LNCaP clone FGC (cell line): ENCODE data around the gene DUT.

Source experiments
- DNase-seq: peaks from one replicate; pipeline ENCODE4 v3.0.0-alpha.2; 2011; ENCODE audit warnings: low read depth
- H3K4me3 ChIP-seq: 2 replicates; pipeline ENCODE4 v1.5.1; 2011; ENCODE audit warnings: mild to moderate bottlenecking, low read depth, low read length, control low read depth
- CTCF ChIP-seq: IDR thresholded peaks from 2 replicates; pipeline ENCODE4 v1.5.1; 2012; ENCODE audit warnings: mild to moderate bottlenecking; ENCODE audit not compliant: control insufficient read depth, insufficient read depth; ENCODE audit errors: extremely low read depth

DUT gene

DNA sequence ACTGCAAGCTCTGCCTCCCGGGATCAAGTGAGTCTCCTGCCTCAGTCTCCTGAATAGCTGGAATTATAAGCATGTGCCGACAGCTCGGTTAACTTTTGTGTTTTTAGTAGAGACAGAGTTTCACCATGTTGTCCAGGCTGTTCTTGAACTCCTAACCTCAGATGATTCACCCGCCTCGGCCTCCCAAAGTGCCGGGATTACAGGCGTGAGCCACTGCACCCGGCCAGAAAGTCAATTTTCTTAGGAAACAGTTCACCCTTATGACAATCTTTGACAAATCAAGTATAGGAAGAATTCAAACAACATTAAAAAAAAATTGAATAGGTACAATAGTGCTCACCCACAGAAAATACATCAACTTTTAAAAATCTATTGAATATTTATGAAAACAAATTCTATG, 23.6 kb upstream of the DUT start:
- DNase-seq, result no peak
- no peak overlapping the region for H3K4me3 ChIP-seq
- no peak for TF ChIP-seq CTCF

GRCh38 chr15:48309740-48310139, 21.5 kb upstream of the DUT start:
- DNase-seq, result no peak
- TF ChIP-seq CTCF, result no peak
- H3K4me3 ChIP-seq, result no peak overlapping the region

DNA sequence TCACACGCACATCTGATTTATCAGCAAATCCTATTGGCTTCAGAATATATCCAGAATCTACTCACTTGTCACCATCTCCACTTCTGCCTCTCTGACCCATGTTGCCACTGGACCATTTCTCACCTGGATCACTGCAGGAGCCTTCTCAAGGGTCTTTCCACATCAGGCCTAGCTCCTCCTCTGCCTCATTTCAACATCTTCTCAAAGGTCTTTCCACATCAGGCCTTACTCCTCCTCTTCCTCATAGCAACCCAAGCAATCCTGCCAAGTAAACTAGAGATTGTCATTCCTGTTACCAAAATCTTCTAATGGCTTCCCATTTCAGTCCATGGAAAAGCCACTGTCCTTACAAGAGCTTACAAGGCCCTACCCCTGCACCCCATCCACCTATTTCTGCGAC, 18.0 kb upstream of the DUT start:
- TF ChIP-seq CTCF, result no peak
- DNase-seq, result no peak
- H3K4me3 ChIP-seq, result no peak overlapping the region

- H3K4me3 ChIP-seq, result no peak overlapping the region
- DNase-seq, result no peak
- no peak for TF ChIP-seq CTCF
Measured at GRCh38 chr15:48315041-48315440, 16.2 kb upstream of the DUT start.

- TF ChIP-seq CTCF, result no peak
- H3K4me3 ChIP-seq, result no peak overlapping the region
- DNase-seq, result no peak
Measured at GRCh38 chr15:48317221-48317620, 14.0 kb upstream of the DUT start.

DNA sequence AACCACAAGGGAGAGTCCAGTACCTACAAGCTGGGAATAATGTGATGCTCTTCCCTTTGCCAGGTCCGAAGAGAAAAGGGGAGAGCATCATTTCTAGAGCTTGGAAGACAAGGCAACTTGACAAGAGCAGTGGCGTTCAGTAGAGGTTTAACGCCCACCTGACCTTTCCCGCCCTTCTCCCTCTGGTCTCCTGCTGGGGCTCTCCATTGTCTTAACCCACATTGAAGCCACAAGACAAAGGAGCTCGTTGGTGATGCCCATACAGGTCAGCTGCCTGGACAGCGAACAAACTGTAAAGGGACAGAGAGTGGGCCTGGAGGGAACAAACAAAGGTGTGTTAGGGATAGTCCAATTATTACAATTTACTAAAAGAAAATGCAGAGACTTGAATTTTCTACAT, 13.1 kb upstream of the DUT start:
- no peak for DNase-seq
- no peak for TF ChIP-seq CTCF
- H3K4me3 ChIP-seq, result no peak overlapping the region

DNA sequence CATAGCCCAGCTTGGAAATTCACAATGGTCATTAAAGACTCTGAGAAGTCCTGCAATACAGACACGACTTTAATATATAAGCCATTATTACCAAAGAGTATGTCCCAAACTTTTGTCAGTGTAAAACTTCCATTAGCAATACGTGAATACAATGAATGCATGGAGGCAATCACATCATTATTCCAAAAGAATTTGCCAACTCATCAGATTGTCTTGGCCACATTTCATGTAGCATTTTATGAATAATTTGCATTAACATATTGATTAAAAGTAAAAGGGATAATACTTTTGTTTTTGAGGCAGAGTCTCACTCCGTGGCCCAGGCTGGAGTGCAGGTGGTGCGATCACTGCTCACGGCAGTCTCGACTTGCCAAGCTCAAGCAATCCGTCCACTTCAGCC, 7.9 kb upstream of the DUT start:
- H3K4me3 ChIP-seq, result no peak overlapping the region
- DNase-seq, result no peak
- no peak for TF ChIP-seq CTCF
